Inflammatory macrophage treated with lipopolysaccharide for 1 hour (primary cell): ENCODE results near the gene ANKDD1B.
"Not testable (repeated sequence)": the region's sequence is repeated elsewhere in the genome, so short reads cannot be mapped to it uniquely, and the experiment has no call there.

Source experiments
- DNase-seq, 2 donors: peaks; one replicate each; pipeline ENCODE4 v3.0.0-alpha.2; 2020 to 2022

ANKDD1B gene

GRCh38 chr5:75611311-75612225 is at the start of gene ANKDD1B:
TSS of gene ANKDD1B (plus strand) at chr5:75611453. CDS start at chr5:75611635, 182 bp downstream.
- DNase-seq: no peak

- DNase-seq: peak; percentile 27 to 59
Observed at GRCh38 chr5:75565991-75566709, 45.1 kb upstream of the ANKDD1B start.

DNA sequence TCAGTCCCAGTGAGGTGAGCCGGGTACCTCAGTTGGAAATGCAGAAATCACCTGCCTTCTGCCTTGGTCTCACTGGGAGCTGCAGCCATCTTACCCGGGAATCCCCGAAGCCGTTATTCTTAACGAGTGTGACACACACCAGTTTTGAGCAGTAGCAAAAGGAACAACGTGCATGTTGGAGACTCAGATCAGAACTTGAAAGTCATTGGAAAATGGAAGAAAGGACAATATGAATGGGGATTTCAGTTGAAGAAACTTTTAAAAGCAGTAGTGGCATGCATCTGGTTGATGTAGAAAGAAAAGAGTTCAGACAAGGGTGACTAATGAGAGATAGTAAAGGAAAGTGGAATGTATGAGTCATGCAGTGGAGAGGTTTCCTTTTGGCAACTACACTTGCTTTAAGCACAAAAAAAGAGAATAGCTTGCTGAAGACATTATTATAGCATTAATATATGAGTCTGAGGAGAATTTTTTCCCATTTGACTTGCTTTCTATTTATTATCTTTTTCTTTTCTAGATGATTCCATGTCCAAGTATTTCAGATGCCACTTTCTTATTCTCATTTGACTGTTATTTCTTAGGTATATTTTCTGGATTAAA is 44.4 kb upstream of the ANKDD1B start:
- peak; percentile 85 to 89 for DNase-seq

DNA sequence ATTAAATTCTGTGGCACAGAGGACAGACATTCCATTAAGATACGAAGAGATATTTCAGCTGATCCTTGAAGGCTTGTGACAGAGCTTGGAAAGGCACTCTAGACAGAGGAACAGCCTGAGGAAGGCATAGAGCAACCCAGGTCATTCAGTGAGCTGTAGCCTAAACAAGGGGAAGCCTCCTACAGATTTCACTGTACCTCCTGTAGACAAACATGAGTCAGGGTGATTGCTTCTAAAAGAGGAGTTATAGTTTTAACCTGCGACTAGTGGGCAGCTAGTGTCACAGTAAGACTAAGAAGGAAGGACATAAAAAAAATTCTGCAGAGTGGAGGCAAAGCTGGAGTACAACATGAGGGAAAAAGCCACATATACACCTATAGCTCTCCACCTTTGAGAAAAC is 43.5 kb upstream of the ANKDD1B start:
- peak; percentile 67 to 78 for DNase-seq

- DNase-seq: peak; percentile 48 to 55
Observed at GRCh38 chr5:75568202-75568601, 43.1 kb upstream of the ANKDD1B start.

DNA sequence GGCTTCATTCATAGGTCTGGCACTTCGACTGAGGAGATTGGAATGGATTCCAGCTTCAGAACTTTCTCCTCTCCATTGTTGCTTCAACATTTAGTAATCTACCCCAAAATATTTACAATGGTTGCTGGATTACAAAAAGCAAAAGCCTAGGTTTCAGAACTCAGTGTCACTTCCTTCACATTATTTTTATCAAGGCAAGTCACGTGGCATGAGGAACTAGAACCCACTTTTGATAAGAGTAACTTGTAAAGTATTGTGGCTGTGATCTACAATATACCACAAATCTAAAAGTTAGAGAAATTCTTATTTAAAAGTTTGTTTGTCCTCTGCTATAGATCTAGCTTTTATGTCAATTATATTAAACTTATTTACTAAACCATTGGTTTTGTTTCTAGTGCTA is 39.7 kb upstream of the ANKDD1B start:
- DNase-seq: peak in 1 of 2 donors; percentile 15

DNA sequence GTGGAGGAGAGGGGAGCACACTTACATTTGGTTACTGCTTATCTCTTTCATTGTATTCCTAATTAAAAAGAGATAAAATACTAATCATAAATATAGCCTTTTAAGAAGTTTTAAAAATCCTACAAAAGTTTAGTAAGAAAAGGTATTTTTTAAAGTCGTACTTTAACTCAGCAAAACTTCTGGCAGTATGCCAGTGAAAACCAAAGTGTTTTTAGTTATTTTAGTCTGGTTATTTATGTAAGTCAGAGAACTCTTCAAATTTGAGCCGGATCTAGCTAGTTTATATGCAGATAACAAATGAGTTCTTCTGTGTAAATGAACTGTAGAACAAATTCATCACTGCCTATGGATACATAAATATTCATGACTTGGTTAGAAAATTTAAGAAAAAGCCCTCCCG is 36.5 kb upstream of the ANKDD1B start:
- DNase-seq: no peak

- DNase-seq: not testable (repeated sequence)
Observed at GRCh38 chr5:75578280-75578679, 33.0 kb upstream of the ANKDD1B start.

GRCh38 chr5:75584641-75585040 is 26.6 kb upstream of the ANKDD1B start:
- no peak for DNase-seq

GRCh38 chr5:75588666-75589065 is 22.6 kb upstream of the ANKDD1B start:
- no peak for DNase-seq

DNA sequence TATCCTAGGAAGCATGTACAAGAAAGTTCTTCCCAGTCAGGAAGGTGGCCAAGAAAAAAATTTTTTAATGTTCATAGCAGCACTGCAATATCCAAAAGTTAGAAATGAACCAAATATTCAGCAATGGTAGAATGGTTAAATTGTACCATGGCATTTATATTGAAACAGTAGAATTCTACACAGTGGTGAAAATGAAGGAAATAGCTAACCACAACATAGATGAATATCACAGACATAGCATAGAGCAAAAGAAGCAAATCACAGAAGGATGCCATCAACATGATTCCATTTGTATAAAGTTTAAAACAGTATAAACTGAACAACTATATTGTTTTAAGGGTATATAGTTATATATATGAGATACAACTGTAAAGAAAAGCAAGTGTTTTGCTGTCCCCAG is 10.7 kb upstream of the ANKDD1B start:
- DNase-seq: no peak

- no peak for DNase-seq
Observed at GRCh38 chr5:75601567-75601966, 9.7 kb upstream of the ANKDD1B start.

GRCh38 chr5:75601996-75602395 is 9.3 kb upstream of the ANKDD1B start:
- DNase-seq: no peak

DNA sequence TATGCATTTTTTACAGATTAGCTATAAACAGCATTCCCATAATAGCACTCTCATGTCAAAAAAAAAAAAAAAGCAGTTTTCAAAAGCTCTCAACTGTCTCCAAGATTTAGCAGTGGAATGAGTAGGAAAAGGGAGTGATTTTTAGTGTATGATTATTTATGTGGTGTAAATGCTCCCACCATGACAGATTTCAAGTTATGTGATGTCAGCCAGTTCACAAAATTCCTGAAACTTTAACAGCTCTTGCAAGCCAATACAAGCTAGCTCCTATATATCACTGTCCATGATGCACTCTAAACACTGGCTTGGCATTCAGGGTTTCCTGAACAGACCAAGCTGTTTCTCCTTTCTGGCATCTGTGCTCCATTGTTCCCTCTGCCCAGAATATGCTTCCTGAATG is 7.9 kb upstream of the ANKDD1B start:
- DNase-seq: no peak

DNA sequence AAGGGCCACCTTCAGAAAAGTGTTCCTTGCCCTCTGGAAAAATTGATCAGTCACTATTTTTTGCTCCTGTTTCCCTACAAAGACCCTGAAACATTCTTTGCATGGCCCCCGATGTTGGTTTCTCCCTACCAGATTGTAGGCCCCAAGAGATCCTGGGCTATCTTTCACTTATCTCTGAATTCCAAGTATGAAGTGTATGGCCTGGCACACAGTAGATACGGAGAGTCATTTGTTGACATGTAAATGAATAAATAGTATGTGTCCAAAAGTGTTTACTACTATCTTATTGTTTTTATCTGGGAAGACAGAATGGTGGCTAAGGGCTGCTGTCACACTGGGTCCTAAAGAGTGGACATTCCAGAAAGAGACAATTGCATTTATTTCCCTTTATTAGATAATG is 7.4 kb upstream of the ANKDD1B start:
- no peak for DNase-seq

- not testable (repeated sequence) for DNase-seq
Observed at GRCh38 chr5:75607341-75607740, 3.9 kb upstream of the ANKDD1B start.

DNA sequence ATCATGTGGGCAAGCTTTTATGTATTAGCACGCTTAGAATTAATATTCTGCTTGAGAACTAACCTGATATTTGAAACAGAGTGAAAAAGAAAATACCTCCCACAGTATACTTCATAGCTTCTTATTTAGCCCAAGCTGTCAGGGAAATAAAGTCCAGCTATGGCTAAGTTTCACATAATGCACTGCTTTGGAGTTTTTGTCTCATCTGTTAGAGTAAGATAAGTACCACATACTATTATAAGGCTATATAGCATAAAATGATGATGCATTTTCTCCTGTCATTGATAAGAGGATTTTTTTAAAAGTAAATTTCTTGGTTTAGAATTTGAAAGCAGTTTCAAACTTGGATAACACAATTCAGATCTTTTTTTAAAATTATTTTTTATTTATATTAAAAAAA is 2.4 kb upstream of the ANKDD1B start:
- DNase-seq: no peak

DNA sequence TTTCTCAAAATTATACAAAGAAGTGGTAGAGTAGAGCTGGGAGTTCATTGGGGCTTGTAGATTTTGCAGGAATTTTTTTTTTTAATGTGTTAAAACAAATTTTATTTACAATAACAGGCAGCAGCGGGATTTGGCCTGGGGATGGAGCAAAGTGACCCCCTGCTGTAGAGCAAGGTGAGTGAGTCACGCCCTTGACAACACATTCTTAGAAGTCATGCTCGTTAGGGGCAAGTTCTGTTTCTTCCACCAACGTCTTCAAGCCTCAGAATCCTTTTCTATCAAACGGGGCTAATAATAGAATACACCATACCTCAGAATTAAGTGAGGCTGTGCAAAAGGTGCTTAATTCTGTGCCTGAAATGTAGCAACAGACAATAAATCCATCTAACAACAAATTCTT is 1.1 kb upstream of the ANKDD1B start:
- DNase-seq: no peak

DNA sequence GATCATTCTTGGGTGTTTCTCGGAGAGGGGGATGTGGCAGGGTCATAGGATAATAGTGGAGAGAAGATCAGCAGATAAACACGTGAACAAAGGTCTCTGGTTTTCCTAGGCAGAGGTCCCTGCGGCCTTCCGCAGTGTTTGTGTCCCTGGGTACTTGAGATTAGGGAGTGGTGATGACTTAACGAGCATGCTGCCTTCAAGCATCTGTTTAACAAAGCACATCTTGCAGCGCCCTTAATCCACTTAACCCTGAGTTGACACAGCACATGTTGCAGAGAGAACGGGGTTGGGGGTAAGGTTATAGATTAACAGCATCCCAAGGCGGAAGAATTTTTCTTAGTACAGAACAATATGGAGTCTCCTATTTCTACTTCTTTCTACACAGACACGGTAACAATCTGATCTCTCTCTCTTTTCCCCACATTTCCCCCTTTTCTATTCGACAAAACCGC is 368 bp upstream of the ANKDD1B start:
- not testable (repeated sequence) for DNase-seq

DNA sequence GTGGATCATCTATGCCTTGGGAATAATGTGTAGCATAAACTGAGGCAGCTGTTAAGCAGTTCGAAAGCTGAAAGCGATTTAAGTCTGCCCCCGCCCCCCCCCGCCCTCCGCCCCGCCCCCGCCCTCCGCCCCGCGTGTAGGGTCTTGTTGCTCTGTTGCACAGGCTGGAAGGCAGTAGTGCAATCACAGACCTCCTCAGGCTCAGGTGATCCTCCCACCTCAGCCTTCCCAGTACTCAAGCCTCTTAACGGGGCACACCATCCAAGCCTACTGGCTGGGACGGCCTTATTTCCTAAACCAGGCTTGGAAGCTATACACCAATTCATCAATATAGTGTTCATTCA is 945 bp downstream of the ANKDD1B start:
- no peak for DNase-seq

GRCh38 chr5:75612901-75613300 is 1.6 kb downstream of the ANKDD1B start:
- no peak for DNase-seq

DNA sequence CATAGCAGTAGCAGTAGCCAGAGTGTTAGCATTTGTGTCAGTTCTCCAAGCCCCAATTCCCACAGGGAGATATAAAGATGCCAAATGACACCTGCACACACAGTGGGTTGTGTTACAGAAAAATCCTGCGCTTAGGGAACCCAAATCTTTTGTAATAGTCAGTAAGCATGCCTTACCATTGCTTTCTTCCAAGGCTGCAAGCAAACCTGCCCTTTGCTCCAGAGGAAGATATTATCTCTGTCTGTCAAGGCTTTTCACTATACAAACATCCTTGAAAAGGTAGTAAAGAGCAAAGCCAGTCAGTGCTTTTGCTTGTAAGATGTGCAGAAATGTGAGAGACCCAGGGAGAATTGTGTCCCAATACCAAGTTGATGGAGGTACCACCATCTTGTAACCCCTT is 2.9 kb downstream of the ANKDD1B start:
- no peak for DNase-seq

GRCh38 chr5:75616371-75616881 is 5.2 kb downstream of the ANKDD1B start:
- DNase-seq: no peak
